Keratinocyte (primary cell): ENCODE data around the gene DRD3.

Experiments
- EZH2 ChIP-seq: IDR thresholded peaks from one replicate; pipeline ENCODE4 v1.6.1; 2012; ENCODE audit warnings: inconsistent platforms, mild to moderate bottlenecking, low read length, moderate library complexity
- TF ChIP-seq, protein P1 (sequence below), 3 experiments: IDR thresholded peaks in 1 of 3; conservative IDR thresholded peaks in 1 of 3; optimal IDR thresholded peaks in 1 of 3; 2 replicates in 2 of 3; 3 replicates in 1 of 3; pipeline versions ENCODE3 to v1.5.1; 2011; ENCODE audit warnings: low read length in 3 of 3, mild to moderate bottlenecking in 3 of 3, moderate library complexity in 2 of 3, control low read depth in 1 of 3, inconsistent platforms in 1 of 3; ENCODE audit not compliant: insufficient read depth in 2 of 3; ENCODE audit errors: extremely low read depth in 1 of 3

DNA sequence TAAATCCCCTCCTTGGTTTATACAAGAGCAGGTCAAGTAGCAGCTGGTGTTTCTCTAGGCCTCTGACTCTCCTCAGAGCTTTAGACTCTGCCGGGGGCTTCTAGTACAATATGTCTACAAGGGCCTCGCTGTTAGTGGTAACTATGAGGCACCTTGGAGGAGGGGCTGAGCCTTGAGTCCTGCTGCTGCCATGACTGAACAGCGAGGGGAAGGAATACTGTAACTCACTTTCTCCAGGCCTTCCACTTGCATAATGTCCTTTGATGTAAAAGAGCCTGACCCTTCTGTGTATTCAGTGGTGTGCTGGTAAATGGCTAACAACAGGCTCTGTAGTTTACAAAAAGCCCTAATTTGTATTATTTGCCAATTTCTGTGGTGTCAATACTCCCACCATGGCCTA is 27.8 kb downstream of the DRD3 start:
- TF ChIP-seq, protein P1, sequence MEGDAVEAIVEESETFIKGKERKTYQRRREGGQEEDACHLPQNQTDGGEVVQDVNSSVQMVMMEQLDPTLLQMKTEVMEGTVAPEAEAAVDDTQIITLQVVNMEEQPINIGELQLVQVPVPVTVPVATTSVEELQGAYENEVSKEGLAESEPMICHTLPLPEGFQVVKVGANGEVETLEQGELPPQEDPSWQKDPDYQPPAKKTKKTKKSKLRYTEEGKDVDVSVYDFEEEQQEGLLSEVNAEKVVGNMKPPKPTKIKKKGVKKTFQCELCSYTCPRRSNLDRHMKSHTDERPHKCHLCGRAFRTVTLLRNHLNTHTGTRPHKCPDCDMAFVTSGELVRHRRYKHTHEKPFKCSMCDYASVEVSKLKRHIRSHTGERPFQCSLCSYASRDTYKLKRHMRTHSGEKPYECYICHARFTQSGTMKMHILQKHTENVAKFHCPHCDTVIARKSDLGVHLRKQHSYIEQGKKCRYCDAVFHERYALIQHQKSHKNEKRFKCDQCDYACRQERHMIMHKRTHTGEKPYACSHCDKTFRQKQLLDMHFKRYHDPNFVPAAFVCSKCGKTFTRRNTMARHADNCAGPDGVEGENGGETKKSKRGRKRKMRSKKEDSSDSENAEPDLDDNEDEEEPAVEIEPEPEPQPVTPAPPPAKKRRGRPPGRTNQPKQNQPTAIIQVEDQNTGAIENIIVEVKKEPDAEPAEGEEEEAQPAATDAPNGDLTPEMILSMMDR (optimal IDR thresholded peaks at IDR 0.05 in 1 of 3, IDR thresholded peaks at IDR 0.05 in 1 of 3, conservative IDR thresholded peaks at IDR 0.05 in 1 of 3; ENCODE audit: extremely low read depth in 1 of 3, insufficient read depth in 2 of 3, low read length in 3 of 3), result no peak
- TF ChIP-seq EZH2, result no peak
